HuH-7.5 (cell line): Measurements from ENCODE around the gene SLC6A3.
"Not testable (repeated sequence)": the region's sequence is repeated elsewhere in the genome, so short reads cannot be mapped to it uniquely, and the experiment has no call there.

Source experiments
- DNase-seq: peaks from one replicate; pipeline ENCODE4 v3.0.0; 2011; ENCODE audit warnings: low spot score

The SLC6A3 gene

DNA sequence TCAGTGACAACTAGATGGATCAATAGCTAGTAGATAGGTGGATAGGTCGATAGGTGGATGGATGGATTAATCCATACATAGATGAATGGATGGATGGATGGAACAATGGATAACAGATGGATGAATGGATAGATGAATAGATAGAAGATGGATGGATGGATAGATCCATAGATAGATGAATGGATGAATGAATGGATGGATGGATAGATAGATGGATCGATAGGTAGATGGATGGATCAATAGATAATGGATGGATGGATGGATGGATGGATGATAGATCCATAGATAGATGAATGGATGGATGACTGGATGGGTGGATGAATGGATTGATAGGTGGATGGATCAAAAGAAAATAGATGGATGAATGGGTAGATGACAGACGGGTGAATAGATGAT lies 5.1 kb downstream of the SLC6A3 start:
- DNase-seq = no peak

DNA sequence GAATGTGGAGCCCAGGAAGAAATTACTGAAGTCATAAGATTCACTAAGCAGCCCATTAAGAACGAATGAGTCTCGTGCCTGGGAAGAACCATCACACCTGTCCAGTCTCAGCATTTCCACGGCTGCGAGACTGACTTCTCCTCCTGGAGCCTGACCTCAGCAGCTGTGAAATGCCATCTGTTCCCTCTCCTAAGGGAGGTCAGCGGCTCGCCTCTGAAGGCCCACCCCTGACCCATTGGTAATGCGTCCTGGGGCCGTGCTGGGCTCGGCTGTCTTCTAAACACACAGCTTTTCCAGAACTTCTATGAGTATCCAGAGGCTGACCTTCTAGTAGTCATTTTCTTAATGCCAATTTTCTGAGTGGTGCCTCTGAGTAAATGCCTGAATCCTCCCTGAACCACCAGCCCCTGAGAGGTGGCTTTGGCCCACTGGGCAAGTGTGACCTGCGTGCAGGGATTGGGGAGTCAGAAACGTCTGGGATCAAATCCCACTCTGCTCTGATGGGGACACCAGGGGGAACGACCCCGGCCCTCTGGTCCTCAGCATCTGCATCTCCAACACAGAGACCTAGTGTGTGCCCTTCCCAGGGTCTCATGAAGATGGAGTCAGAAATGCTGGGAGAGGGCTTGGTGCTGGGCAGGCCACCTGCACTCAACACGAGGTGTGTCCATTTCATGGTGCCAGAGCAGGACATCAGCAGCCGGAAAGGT lies 5.7 kb downstream of the SLC6A3 start:
- DNase-seq = no peak

DNA sequence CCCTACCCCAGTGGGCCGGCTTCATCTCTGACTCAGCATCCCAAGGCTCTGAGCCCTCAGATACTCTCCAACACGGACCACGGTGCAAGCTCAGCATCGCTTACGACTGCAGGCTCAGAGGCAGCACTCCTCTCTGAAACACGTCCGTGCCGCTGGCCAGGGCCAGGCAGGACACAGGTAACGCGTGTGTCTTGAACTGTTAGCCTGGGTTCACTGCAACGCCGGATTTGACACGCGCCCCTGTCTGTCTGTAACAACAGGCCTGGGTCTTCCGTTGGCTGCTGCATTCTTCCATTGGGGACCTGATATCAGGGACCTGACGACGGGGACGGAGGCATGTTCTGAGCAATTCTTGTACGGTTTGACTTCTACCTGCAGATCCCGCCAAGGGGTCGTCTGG lies 6.4 kb downstream of the SLC6A3 start:
- no peak for DNase-seq

DNA sequence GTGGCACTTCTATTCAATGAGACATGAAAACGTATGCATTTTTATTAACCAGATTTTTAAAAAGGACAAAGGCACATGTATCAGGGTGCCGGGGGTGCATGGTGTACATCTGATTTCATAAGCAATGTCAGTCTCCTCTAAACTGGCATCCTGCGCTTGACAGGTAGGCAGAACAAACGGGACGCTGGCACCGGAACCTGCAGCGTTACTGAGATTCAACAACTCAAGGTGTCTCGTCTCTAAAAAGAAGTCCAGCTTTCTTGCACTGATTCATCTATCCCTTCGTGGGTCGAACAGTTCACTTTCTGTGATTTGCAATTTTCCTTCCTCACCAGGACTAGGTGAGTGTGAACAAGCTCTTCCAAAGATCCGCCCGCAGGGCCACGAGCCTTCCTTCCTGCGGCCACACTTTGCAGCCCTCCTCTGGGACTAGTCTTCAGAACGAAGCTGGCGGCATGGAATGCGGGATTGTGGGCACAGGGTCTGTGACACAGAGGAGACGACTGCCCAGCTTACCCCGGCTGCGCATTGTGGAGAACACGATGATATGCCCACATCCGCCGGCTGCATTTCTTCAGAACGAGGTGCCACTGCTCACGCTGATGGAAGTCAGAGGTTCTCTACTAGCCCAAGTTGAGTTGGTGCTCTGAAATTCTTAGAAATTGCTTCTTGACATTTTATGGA lies 7.2 kb downstream of the SLC6A3 start:
- no peak for DNase-seq

DNA sequence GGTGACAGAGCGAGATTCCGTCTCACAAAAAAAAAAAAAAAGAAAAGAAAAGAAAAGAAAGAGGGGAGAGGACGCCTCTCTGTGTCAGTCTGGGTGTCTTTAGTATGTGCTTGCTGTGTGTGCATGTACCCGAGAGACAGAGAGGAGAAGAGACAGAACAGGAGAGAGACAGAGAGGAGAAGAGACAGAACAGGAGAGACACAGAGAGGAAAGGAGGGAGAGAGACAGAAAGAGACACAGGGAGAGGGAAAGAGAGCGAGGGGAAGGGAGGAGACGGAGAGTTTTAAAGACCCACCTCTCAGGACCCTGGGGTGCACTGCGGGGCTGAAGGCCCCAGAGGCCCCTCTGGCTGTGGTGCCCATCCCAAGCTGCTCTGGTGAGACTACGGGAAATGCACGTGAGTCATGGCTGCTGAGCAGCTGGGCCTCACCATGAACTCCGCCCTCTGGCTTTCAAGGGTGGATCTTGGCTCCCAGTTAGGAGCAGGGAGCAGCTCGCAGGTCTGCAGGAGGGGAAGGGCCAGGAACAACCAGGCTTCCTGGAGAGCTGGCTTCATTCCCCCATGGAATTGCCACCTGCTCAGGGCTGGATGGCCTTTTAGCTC lies 7.9 kb downstream of the SLC6A3 start:
- peak; percentile 46 for DNase-seq

DNA sequence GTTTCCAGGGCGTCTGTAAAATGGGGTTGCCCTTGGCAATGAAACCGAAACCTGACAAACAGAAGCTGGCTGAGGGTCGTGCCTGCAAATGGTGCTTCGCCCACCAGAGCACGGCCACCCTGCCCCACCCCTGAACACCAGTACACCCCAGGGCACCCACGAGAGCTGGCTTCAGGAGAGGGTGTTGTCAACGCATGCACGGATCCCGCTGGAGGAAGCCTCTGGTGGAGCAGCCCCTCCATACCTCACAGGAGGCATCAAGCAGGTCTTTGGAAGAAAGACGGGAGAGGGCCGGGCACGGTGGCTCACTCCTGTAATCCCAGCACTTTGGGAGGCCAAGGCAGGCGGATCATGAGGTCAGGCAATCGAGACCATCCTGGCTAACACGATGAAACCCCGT lies 8.6 kb downstream of the SLC6A3 start:
- no peak for DNase-seq

DNA sequence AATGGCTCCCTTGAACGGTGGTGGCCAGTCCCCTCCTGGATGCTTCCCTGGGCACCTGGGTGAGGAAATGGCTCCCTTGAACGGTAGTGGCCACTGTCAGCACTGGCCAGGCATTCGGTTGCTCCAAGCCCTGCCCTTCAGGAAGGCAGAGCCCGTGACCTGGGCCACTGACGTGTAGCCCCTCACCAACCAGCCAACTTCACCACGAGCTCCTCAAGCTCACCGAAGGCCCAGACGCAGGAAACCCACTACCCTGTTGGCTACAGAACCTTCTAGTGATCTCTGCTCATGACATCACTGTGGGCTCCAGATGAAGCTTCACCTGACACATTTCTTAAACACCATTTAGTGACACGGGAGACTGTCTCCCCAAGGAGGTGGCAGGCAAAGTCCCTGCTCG lies 9.2 kb downstream of the SLC6A3 start:
- no peak for DNase-seq

DNA sequence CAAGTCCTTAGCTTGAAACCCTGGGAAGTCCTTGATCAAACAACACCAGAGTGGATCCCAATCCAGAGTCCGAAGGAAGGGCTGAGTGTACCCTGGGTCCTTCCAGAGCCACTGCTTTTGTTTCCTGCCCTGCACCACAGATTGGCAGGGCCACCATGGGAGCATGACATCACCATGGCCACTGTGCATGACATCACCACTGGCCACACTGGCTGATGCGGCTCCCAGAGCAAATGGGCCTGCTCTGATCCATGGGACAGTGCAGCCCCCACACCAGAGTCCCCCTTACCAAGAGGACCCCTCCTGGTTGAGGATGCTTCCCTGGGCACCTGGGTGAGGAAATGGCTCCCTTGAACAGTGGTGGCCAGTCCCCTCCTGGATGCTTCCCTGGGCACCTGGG lies 9.9 kb downstream of the SLC6A3 start:
- no peak for DNase-seq

DNA sequence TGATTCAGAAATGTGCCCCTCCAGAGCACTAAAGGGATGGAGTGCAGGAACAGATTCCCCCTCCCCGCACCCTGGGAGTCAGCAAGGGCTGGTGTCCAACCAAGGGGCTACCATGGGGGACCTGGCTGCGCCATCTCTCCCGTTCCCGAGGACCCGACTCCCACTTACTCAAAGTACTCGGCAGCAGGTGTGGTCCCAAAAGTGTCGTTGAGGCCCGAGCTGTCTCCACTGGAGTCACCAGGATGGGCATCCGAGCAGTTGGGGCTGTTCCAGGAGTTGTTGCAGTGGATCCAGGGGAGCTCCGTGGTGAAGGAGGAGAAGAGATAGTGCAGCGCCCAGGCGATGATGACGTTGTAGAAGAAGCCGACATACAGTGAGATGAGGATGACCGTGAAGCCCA lies 12.9 kb downstream of the SLC6A3 start:
- DNase-seq = no peak

DNA sequence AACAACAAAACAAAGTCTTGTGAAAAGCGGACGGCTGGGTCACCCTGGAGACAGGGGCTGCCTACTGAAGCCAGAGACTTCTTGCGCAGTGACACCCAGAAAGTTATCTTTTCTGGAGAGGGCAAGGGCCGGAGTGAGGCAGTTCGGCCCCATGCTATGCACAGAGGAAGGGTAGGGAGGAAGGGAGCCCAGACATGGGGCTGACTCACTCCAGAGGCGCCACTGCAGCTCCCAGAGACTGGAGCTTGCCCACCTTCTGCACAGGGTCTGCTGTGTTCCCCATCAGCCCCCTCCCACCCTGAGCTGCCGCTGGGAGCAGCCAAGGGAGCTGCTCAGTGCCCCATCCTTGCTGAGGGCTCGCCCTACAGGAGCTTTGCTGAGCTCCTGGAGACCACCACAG lies 13.3 kb downstream of the SLC6A3 start:
- DNase-seq = no peak

DNA sequence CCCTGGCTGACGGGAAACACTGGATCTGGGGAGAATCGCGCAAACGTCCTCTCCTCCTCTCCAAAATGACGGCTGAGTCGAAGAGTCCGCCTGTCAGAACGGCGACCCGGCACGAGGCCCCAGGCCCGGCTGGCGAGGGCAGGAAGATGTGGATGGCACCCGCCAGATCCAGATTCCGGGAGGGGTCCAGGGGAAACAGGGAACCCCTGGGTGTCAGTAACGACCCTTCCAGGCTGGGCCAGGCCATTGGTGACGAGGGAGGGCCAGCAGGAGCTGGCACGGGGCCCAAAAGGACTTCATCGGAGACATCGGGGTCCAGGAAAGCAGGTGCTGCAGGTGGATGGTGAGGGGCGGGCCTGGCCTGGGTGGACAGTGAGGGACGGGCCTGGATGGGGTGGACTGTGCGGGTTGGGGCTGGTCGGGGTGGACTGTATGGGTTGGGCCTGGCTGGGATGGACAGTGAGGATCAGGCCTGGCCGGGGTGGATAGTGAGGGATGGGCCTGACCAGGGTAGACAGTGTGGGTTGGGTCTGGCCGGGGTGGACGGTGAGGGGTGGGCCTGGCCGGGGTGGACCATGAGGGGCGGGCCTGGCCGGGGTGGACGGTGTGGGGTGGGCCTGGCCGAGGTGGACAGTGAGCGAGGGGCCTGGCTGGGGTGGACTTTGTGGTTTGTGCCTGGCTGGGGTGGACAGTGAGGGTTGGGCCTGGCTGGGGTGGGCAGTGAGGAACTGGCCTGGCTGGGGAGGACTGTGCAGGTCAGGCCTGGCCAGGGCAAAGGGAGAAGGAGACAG lies 14.0 kb downstream of the SLC6A3 start:
- DNase-seq = no peak

DNA sequence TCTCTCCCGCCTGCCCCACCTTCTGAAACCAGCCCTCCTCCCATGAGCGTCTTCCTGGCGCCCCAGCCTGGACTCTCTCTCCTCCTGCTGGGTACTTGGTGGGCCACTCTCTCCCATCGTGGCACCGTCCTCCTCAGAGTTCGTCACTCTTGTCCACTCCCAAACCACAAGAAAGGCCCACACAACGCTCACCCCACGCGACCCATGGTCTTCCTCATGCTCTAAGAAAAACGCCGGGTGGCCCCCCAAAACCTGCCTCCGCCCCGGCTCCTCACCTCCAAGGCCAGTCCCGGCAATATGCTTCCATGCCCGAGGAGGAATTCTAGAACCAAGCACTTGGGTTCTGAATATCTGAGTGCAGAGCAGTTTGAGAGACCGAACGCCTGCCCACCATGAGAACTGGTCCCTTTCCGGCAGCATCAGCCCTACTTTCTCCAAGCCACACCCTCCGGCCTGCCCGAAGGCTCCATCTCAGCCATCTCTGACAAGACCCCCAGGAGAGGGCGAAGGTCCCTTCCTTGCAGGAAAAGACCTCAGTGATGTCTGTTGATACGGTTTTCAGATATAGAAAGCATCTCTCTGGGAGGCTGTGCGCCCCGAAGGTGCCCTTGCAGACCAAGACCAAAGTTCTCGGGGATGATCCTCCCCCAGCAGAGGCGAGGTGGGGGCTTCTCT lies 15.0 kb downstream of the SLC6A3 start:
- DNase-seq = no peak

DNA sequence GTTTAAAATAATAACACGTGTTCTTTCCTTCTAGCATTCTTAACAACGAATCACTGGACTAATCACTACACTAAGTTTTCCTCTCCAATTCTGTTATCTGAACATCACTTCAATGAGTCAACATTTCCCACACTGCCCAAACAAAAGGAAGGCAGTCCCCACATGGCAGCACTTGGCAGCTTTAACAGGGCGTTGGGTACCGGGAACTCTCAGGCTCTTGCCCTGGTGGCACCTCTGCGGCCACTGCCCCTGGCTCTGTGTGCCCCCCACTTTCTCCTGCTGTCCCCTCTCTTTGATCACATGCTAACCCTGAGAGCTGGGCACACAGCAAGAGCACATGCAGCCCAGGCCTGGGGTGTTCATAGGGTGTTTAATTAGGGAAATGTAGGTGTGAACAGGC lies 15.7 kb downstream of the SLC6A3 start:
- no peak for DNase-seq

DNA sequence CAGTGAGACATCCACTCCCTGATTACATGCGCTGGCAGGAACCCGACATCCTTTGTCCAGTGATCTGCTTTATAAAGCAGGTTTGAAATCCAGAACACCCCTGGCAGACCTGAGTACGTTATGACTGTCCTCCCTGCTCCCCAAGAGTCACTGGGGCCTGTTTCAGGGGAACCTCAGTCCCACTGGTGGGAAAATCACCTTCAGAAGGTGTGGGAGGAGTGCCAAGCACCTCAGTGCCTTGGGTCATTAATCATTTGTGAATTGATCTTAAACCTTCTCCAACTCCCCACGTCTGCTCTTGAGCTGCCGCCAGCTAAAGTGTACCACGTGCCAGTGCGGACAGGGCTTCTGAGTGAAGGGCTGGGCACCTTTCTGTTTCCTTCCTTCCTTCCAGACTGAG lies 16.2 kb downstream of the SLC6A3 start:
- DNase-seq = no peak

DNA sequence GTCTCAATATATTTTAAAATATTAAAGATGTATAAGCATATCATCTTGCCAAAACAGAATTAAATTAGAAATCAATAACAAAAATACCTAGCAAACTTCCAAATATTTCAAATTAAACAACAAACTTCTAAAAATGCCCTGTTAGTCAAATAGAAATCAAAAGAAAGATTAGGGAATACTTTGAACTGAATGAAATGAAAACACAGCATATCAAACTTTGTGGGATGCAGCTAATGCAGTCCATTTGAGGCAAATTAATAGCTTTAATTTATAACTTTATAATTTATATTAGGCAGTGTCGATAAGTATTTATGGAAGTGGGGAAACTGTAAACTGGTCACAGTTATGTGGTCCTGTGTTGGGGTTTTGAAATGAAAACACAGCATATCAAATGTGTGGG lies 17.1 kb downstream of the SLC6A3 start:
- no peak for DNase-seq

DNA sequence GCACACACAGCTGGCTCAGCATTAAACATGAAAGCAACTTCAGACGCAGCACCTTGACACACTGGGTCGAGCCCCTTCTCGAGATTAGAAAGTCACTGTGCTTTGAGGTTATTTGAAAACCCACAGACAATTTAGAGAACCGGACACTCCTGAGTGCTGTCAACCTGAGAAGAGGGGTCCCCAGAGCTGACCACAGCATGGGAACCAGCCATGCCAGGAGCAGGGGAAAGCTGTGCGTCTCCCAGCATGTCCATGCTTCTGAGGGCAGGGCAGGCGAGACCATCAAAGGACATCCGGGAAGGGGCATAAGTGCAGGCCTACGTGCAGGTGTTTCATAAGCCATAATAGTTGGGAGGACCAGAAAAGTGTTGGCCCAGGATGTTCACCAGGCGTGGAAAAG lies 20.5 kb downstream of the SLC6A3 start:
- DNase-seq = no peak

DNA sequence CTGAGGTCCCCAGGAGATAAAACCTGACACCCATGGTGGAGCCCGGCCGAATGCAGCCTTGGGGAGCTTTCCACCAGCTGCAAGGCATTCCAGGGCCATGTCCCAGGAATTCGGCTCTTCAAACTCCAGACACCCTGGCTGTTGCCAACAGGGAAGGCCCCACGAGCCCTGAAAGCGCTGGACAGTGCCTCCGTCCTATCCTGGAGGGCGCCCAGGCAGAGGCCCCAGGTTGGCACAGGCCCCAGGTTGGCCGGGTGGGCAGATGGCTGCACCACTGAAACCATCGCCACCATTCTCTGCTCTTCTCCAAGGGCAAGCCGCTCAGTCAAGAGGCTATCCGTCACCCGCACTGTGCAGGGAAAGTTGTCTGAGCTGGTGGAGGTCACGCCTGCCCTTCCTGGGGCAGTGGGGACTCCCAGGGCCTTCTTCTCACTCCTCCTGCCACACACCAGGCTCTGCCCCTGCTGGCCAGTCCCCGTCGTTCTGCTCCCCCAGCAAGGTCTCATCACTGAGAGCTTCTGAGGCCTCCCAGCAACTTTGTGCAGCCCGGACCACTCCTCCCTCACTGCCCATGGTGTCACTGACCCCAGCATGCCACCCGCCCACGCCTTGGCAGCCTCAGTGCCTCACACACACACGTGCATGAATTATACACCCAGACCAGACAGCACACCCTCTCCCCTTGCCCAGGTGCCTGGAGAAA lies 21.2 kb downstream of the SLC6A3 start:
- no peak for DNase-seq

DNA sequence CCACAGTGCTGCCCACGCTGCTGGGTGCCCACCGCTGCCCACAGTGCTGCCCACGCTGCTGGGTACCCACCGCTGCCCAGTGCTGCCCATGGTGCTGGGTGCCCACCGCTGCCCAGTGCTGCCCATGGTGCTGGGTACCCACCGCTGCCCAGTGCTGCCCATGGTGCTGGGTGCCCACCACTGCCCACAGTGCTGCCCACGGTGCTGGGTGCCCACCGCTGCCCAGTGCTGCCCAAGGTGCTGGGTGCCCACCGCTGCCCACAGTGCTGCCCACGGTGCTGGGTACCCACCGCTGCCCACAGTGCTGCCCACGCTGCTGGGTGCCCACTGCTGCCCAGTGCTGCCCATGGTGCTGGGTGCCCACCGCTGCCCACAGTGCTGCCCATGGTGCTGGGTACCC lies 22.7 kb downstream of the SLC6A3 start:
- DNase-seq = not testable (repeated sequence)

DNA sequence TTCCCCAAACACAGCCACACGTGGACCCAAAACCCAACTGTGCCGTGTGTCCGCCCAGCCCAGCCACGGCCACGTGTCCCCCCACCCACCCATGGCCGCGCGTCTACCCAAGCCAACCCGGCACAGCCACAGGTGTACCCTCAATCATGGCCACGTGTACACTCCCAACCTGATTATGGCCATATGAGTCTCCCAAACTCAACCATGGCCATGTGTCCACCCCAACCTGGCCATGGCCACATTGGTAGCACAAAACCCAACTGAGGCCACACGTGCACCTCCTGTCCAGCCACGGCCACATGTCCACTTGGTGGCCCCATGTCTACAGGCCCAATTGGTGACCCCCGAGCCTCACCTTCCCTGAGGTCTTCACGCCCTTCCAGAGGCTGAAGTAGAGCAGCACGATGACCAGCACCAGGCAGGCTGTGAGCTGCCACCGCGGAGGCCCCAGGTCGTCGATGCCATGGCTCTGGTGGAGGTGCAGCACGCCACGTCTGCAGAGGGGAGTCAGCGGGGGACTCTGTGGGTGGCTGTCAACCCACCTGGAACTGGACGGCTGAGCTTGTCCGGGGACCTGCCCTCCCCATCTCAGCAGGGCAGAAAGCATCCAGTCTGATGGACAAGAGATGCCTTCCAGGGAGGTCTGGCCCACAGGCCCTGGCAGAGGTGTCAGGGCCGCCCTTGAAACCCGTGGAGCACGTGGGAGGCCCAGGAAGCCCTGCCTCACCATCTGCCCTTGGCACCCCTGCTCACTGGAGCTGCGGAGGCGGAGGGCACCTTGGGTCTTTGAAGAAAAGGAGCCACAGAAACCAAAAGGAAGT lies 23.5 kb downstream of the SLC6A3 start:
- no peak for DNase-seq
